A673 (cell line): ENCODE measurements around the gene RASGEF1C. TPM values are rescaled to one million over a fixed set of nuclear protein-coding genes. Genes with fewer than 3 reads are reported as not detected.

Experiments
- BruUV-seq: library from RNA; stranded (reverse); fragments of 400-500 nt; replicated peaks from 2 replicates; lab custom pipeline; 2021; lab: Mats Ljungman, UMichigan
- CTCF ChIA-PET: fragments of 300-600 bp; sonication (Branson Sonifier 250); formaldehyde crosslinking; loops from one replicate; lab custom pipeline; 2022; ENCODE audit warnings: antibody characterized with exemption; lab: Charles Lee
- POLR2A ChIA-PET: fragments of 300-600 bp; sonication (Branson Sonifier 250); formaldehyde crosslinking; loops from one replicate; lab custom pipeline; 2022; ENCODE audit warnings: antibody characterized with exemption; ENCODE audit not compliant: low non-redundant PET; lab: Charles Lee
- DNase-seq: peaks from one replicate; pipeline ENCODE4 v3.0.0-alpha.2; 2015; ENCODE audit warnings: low spot score
- H3K27ac ChIP-seq: fragments of 200-600 bp; sonication (generic); 2 replicates; pipeline ENCODE4 v1.5.1; 2016; ENCODE audit warnings: mixed run types, low read depth, mild to moderate bottlenecking, mixed read lengths, antibody characterized with exemption, low read length; ENCODE audit not compliant: poor library complexity, severe bottlenecking
- H3K27me3 ChIP-seq: fragments of 200-600 bp; sonication (generic); replicated peaks from 2 replicates; pipeline ENCODE4 v1.6.1; 2017; ENCODE audit warnings: mixed run types, low read depth, mild to moderate bottlenecking, mixed read lengths, antibody characterized with exemption, low read length; ENCODE audit not compliant: insufficient read depth, poor library complexity
- H3K36me3 ChIP-seq: fragments of 200-600 bp; sonication (generic); 2 replicates; pipeline ENCODE4 v1.6.1; 2016; ENCODE audit warnings: mixed run types, mild to moderate bottlenecking, mixed read lengths, antibody characterized with exemption, low read length; ENCODE audit not compliant: insufficient read depth, poor library complexity, severe bottlenecking
- H3K4me1 ChIP-seq: fragments of 200-600 bp; sonication (generic); 2 replicates; pipeline ENCODE4 v1.6.1; 2017; ENCODE audit warnings: mixed run types, mild to moderate bottlenecking, mixed read lengths, antibody characterized with exemption, low read length; ENCODE audit not compliant: insufficient read depth, poor library complexity, severe bottlenecking
- H3K4me3 ChIP-seq: fragments of 200-600 bp; sonication (generic); 2 replicates; pipeline ENCODE4 v1.5.1; 2016; ENCODE audit warnings: low read depth, mixed run types, mild to moderate bottlenecking, mixed read lengths, low read length; ENCODE audit not compliant: poor library complexity, severe bottlenecking
- H3K9me3 ChIP-seq: fragments of 200-600 bp; sonication (generic); 2 replicates; pipeline ENCODE4 v1.6.1; 2016; ENCODE audit warnings: mixed run types, low read depth, mild to moderate bottlenecking, mixed read lengths, antibody characterized with exemption, low read length; ENCODE audit not compliant: poor library complexity, severe bottlenecking
- EZH2 ChIP-seq: fragments of 200-600 bp; sonication (generic); IDR thresholded peaks from 2 replicates; pipeline ENCODE4 v1.6.1; 2017; ENCODE audit warnings: borderline replicate concordance, low read depth, mild to moderate bottlenecking, mixed read lengths, antibody characterized with exemption, low read length; ENCODE audit not compliant: poor library complexity, severe bottlenecking
- intact Hi-C: fragments of 100-400 bp; cut with micrococcal nuclease; formaldehyde crosslinking; loops from one replicate; pipeline ENCODE4 v1.10.0; 2022; ENCODE audit not compliant: unreplicated experiment
- total RNA-seq: library from RNA; stranded (reverse); gene quantifications from 2 replicates; pipeline ENCODE4 v1.2.3, GENCODE V29; 2021
- TF ChIP-seq, protein P1 (sequence below): fragments of 300-800, 200-600 bp; sonication (generic); conservative IDR thresholded peaks from 2 replicates; pipeline ENCODE4 v1.5.1; 2017; ENCODE audit warnings: low read depth, mild to moderate bottlenecking, antibody characterized with exemption, low read length, moderate library complexity, mixed read lengths

RASGEF1C gene
- total RNA-seq, 1 experiment from 2014 or later, result not detected

DNA sequence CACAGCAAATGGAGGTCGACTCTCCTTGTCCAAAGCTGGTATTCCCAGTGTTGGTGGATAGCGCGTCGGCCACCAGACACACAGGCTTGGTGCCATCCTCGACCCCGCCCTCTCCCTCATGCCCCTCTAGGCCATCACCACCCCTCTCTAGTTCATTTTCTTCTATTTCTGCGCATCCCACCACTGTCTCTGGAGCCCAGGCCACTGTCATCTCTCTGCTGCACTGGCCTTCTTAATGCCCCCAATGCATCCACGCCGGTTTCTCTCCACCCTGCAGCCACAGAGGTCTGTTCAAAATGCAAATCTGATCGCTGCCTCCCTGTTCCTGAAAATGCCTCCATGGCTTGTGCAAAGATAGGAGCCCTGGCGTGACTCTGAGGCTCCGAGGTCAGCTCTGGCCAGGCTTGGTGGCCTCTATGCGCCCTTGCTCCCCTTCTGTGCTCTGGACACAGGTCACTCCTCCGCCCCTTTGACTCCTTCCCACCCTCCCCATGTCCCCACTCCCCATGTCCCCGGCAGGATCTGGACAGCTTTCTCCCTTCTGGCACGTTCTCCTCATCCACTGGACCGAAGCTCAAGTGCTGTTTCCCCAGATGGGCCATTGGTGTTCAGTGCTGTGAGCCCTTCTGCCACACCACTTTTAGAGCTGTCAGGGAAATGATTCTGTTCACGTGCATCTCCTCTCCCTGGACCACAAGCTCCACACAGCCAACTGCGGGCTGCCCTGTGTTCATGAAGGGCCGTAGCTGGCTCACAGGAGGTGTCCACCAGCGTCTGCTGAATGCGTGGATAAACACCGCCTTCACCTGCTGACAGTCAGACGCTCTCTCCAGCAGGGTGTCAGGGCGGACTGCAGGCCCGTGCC lies 77.9 kb downstream of the RASGEF1C start:
- H3K27me3 ChIP-seq, result peaks cover 3% of the 10 kb centered on the region
- CTCF ChIA-PET, result interaction anchor here (1.1 kb wide), 1 partner anchor 78 kb away, joined by 20 read pairs; the partner anchor contains the start of gene RASGEF1C
- H3K27ac ChIP-seq, result no peak overlapping the region
- DNase-seq, result no peak
- H3K4me3 ChIP-seq, result no peak overlapping the region
- H3K9me3 ChIP-seq, result no peaks in the 10 kb centered on the region
- H3K4me1 ChIP-seq, result peaks cover 8% of the 10 kb centered on the region
- BruUV-seq, result no TSS peak
- H3K36me3 ChIP-seq, result no peaks in the 10 kb centered on the region
- TF ChIP-seq, protein P1, sequence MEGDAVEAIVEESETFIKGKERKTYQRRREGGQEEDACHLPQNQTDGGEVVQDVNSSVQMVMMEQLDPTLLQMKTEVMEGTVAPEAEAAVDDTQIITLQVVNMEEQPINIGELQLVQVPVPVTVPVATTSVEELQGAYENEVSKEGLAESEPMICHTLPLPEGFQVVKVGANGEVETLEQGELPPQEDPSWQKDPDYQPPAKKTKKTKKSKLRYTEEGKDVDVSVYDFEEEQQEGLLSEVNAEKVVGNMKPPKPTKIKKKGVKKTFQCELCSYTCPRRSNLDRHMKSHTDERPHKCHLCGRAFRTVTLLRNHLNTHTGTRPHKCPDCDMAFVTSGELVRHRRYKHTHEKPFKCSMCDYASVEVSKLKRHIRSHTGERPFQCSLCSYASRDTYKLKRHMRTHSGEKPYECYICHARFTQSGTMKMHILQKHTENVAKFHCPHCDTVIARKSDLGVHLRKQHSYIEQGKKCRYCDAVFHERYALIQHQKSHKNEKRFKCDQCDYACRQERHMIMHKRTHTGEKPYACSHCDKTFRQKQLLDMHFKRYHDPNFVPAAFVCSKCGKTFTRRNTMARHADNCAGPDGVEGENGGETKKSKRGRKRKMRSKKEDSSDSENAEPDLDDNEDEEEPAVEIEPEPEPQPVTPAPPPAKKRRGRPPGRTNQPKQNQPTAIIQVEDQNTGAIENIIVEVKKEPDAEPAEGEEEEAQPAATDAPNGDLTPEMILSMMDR, result no peak
- TF ChIP-seq EZH2, result no peak
- POLR2A ChIA-PET, result interaction anchor here (0.6 kb wide), 1 partner anchor 49 kb away, joined by 3 read pairs; no protein-coding TSS in a partner anchor
- intact Hi-C loops, result no loop called here

DNA sequence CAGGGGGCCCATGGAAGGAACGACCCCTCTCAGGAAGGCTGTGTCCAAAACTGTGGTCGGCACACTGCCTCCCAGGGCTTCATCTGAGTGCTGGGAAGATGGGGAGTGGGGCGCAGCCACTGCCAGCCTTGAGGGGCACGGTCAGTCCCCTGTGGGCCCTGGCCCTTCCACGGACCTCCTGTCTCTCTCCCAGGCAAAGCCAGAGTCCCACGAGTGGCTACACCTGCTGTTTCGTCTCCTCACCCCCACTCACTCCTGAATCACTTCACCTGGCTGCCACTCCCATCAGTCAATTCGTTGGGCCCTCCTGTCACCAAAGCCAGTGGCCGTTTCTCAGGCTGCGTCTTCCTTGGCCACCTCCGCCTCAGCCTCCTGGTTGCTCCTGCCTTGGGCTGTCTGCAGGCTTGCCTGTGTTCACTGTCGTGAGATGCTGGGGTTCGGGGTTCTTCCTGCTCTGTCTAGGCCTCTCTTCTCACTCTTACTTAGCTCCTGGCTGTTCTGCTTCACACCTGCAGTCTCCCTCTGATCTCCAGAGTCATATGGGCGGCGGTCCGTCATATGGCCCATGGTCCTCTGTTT lies 78.6 kb downstream of the RASGEF1C start:
- ChIA-PET CTCF (no interaction called here), POLR2A (no interaction called here)
- Histone ChIP-seq H3K4me3 (no peak overlapping the region), H3K4me1 (peaks cover 8% of the 10 kb centered on the region), H3K36me3 (no peaks in the 10 kb centered on the region), H3K9me3 (no peaks in the 10 kb centered on the region), H3K27ac (no peak overlapping the region), H3K27me3 (peaks cover 3% of the 10 kb centered on the region)
- BruUV-seq, result no TSS peak
- no peak for DNase-seq
- TF ChIP-seq, protein P1, result no peak
- TF ChIP-seq EZH2, result no peak
- intact Hi-C loops, result no loop called here

DNA sequence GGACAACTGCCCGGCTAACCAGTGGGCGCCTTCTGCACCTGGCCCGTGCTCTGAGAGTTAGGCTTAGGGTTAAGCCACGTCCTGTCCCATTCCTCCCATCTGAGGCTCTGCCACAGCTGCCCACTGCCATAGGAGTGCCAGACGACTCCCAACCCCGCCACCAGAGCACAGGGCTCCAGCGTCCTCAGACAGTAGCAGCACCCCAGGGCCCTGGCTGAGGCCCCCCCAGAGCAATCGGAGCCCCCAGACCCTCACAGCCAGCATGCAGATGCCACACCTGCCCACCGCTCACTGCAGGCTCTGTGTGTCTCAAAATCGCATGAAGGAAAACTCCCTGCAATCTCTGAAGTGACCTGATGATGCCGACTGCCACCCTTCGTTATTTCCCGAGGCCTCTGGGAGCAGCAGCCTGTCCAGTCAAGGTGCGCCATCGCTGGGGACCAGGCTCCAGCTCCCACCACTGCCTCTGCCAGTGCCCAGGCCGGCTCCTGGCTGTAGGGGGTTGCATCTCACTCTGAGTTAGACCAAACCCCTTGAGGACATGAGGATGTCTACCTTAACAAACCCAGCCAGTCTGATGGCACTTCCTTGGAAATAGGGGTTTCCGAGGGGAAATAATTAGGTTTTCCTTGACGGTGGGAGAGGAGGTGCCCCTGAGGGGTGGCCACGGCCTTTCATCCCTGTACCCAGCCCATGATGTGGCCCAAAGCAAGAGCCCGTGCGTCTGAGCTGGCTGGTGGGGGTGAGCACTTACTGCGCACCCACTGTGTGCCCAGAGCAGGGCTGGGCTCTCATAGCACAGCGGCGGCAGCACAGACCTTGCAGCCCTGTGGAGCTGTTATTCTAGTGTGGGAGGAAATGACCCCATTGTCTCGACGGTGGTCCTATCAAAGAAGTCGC lies 79.5 kb downstream of the RASGEF1C start:
- intact Hi-C loops, result loop anchor here (5.0 kb wide), 1 partner anchor 188 kb away; no protein-coding TSS in a partner anchor
- no TSS peak for BruUV-seq
- CTCF ChIA-PET, result no interaction called here

More for the DNA sequence above, 79.5 kb downstream of the RASGEF1C start:
- Histone ChIP-seq H3K27ac (no peak overlapping the region), H3K27me3 (peaks cover 7% of the 10 kb centered on the region), H3K4me3 (no peak overlapping the region), H3K4me1 (peaks cover 8% of the 10 kb centered on the region), H3K36me3 (no peaks in the 10 kb centered on the region), H3K9me3 (no peaks in the 10 kb centered on the region)
- TF ChIP-seq, protein P1, result no peak
- TF ChIP-seq EZH2, result no peak
- DNase-seq, result no peak
- POLR2A ChIA-PET, result no interaction called here
